Neutrophil (primary cell): ENCODE results near the gene CCL5.
"Not testable (repeated sequence)": the region's sequence is repeated elsewhere in the genome, so short reads cannot be mapped to it uniquely, and the experiment has no call there.

ENCODE experiments used
- H3K27ac ChIP-seq: fragments of 200-600 bp; sonication (generic); 2 replicates; pipeline ENCODE4 v1.5.1; 2016; ENCODE audit warnings: mild to moderate bottlenecking, moderate library complexity
- H3K27me3 ChIP-seq: fragments of 200-600 bp; sonication (generic); 2 replicates; pipeline ENCODE4 v1.6.0; 2016; ENCODE audit warnings: mild to moderate bottlenecking
- H3K36me3 ChIP-seq: fragments of 200-600 bp; sonication (generic); 2 replicates; pipeline ENCODE4 v1.5.1; 2017
- H3K4me1 ChIP-seq, 2 experiments: fragments of 200-600 bp in 1 of 2; sonication (generic) in 1 of 2; 1 replicate in 1 of 2; 2 replicates in 1 of 2; pipeline versions ENCODE4 v1.5.1 to v1.6.1; 2013 to 2016; ENCODE audit warnings: low read depth in 1 of 2, low read length in 1 of 2, mild to moderate bottlenecking in 1 of 2, moderate library complexity in 1 of 2; ENCODE audit not compliant: control insufficient read depth in 1 of 2, insufficient read depth in 1 of 2
- H3K4me3 ChIP-seq, 2 experiments: fragments of 200-600 bp in 1 of 2; sonication (generic) in 1 of 2; 1 replicate in 1 of 2; 2 replicates in 1 of 2; pipeline ENCODE4 v1.5.1; 2013 to 2016; ENCODE audit warnings: low read depth in 1 of 2, low read length in 1 of 2, mild to moderate bottlenecking in 1 of 2, moderate library complexity in 1 of 2
- H3K9me3 ChIP-seq: fragments of 200-600 bp; sonication (generic); 2 replicates; pipeline ENCODE4 v1.5.1; 2016
- CTCF ChIP-seq: fragments of 200-600 bp; sonication (generic); IDR thresholded peaks from 2 replicates; pipeline ENCODE4 v1.5.1; 2016; ENCODE audit warnings: antibody characterized with exemption

CCL5 gene

GRCh38 chr17:35903451-35903850 lies 23.3 kb upstream of the CCL5 start:
- H3K9me3 ChIP-seq: no peaks in the 10 kb centered on the region
- peaks cover 0 to 3% of the 10 kb centered on the region in 2 experiments for H3K4me1 ChIP-seq
- no peak for TF ChIP-seq CTCF
- no peak overlapping the region for H3K4me3 ChIP-seq
- H3K27ac ChIP-seq: no peak overlapping the region
- H3K36me3 ChIP-seq: no peaks in the 10 kb centered on the region
- H3K27me3 ChIP-seq: no peaks in the 10 kb centered on the region

GRCh38 chr17:35901631-35902175 lies 21.5 kb upstream of the CCL5 start:
- Histone ChIP-seq H3K4me1 (peaks cover 0 to 5% of the 10 kb centered on the region in 2 experiments), H3K36me3 (no peaks in the 10 kb centered on the region), H3K9me3 (no peaks in the 10 kb centered on the region), H3K27me3 (no peaks in the 10 kb centered on the region), H3K4me3 (no peak overlapping the region), H3K27ac (no peak overlapping the region)
- no peak for TF ChIP-seq CTCF

GRCh38 chr17:35900708-35901480 lies 20.7 kb upstream of the CCL5 start:
- no peaks in the 10 kb centered on the region for H3K27me3 ChIP-seq
- H3K27ac ChIP-seq: no peak overlapping the region
- no peaks in the 10 kb centered on the region for H3K9me3 ChIP-seq
- H3K36me3 ChIP-seq: no peaks in the 10 kb centered on the region
- peaks cover 0 to 9% of the 10 kb centered on the region in 2 experiments for H3K4me1 ChIP-seq
- no peak overlapping the region for H3K4me3 ChIP-seq
- TF ChIP-seq CTCF: no peak

GRCh38 chr17:35900280-35900679 lies 20.1 kb upstream of the CCL5 start:
- Histone ChIP-seq H3K4me3 (no peak overlapping the region), H3K4me1 (peaks cover 0 to 12% of the 10 kb centered on the region in 2 experiments), H3K36me3 (no peaks in the 10 kb centered on the region), H3K27ac (no peak overlapping the region), H3K9me3 (no peaks in the 10 kb centered on the region), H3K27me3 (no peaks in the 10 kb centered on the region)
- TF ChIP-seq CTCF: no peak

GRCh38 chr17:35898283-35899070 lies 18.3 kb upstream of the CCL5 start:
- H3K4me3 ChIP-seq: no peak overlapping the region
- TF ChIP-seq CTCF: no peak
- peaks cover 0 to 12% of the 10 kb centered on the region in 2 experiments for H3K4me1 ChIP-seq
- H3K9me3 ChIP-seq: no peaks in the 10 kb centered on the region
- no peaks in the 10 kb centered on the region for H3K36me3 ChIP-seq
- H3K27me3 ChIP-seq: no peaks in the 10 kb centered on the region
- no peak overlapping the region for H3K27ac ChIP-seq

- not testable (repeated sequence) for H3K36me3 ChIP-seq, H3K27ac ChIP-seq, H3K9me3 ChIP-seq, H3K27me3 ChIP-seq, H3K4me3 ChIP-seq
- peaks cover 0 to 12% of the 10 kb centered on the region in 2 experiments for H3K4me1 ChIP-seq
Measured at GRCh38 chr17:35897772-35898171, 17.6 kb upstream of the CCL5 start.
